Measurements from ENCODE around the gene NCAM2.

The NCAM2 gene

GRCh38 chr21:21177353-21177986 lies 179.3 kb downstream of the NCAM2 start:
- no peak for DNase-seq (ENCODE audit: low read depth)

- DNase-seq (ENCODE audit: low read depth), result no peak
Observed at GRCh38 chr21:21179619-21180298, 181.6 kb downstream of the NCAM2 start.

GRCh38 chr21:21182401-21183010 lies 184.3 kb downstream of the NCAM2 start:
- no peak for DNase-seq (ENCODE audit: low read depth)

- peak; percentile 35 for DNase-seq (ENCODE audit: low read depth)
Observed at GRCh38 chr21:21183092-21183491, 184.9 kb downstream of the NCAM2 start.

- no peak for DNase-seq (ENCODE audit: low read depth)
Observed at GRCh38 chr21:21184771-21185528, 186.7 kb downstream of the NCAM2 start.

- DNase-seq (ENCODE audit: low read depth), result peak; percentile 31
Observed at GRCh38 chr21:21187579-21187978, 189.4 kb downstream of the NCAM2 start.

- no peak for DNase-seq (ENCODE audit: low read depth)
Observed at GRCh38 chr21:21188513-21189195, 190.4 kb downstream of the NCAM2 start.

- DNase-seq (ENCODE audit: low read depth), result no peak
Observed at GRCh38 chr21:21195417-21195943, 197.3 kb downstream of the NCAM2 start.

- peak; percentile 56 for DNase-seq (ENCODE audit: low read depth)
Observed at GRCh38 chr21:21196087-21196486, 197.9 kb downstream of the NCAM2 start.

- DNase-seq (ENCODE audit: low read depth), result no peak
Observed at GRCh38 chr21:21196848-21197247, 198.6 kb downstream of the NCAM2 start.

GRCh38 chr21:21199342-21200102 lies 201.3 kb downstream of the NCAM2 start:
- DNase-seq (ENCODE audit: low read depth), result no peak

GRCh38 chr21:21200103-21200938 lies 202.1 kb downstream of the NCAM2 start:
- peak; percentile 97 for DNase-seq (ENCODE audit: low read depth)

GRCh38 chr21:21200939-21201615 lies 202.9 kb downstream of the NCAM2 start:
- peak; percentile 28 for DNase-seq (ENCODE audit: low read depth)

GRCh38 chr21:21203822-21204339 lies 205.7 kb downstream of the NCAM2 start:
- DNase-seq (ENCODE audit: low read depth), result no peak

- DNase-seq (ENCODE audit: low read depth), result no peak
Observed at GRCh38 chr21:21204366-21204996, 206.3 kb downstream of the NCAM2 start.

GRCh38 chr21:21205604-21206003 lies 207.4 kb downstream of the NCAM2 start:
- no peak for DNase-seq (ENCODE audit: low read depth)

GRCh38 chr21:21210552-21210951 lies 212.3 kb downstream of the NCAM2 start:
- peak; percentile 13 for DNase-seq (ENCODE audit: low read depth)

GRCh38 chr21:21213297-21213696 lies 215.1 kb downstream of the NCAM2 start:
- DNase-seq (ENCODE audit: low read depth), result peak; percentile 55

GRCh38 chr21:21216047-21216446 lies 217.8 kb downstream of the NCAM2 start:
- DNase-seq (ENCODE audit: low read depth), result no peak
